ENCODE data around the gene GNLY. TPM values are rescaled to one million over a fixed set of nuclear protein-coding genes. Genes with fewer than 3 reads are reported as not detected.

Gene GNLY
- polyA plus RNA-seq, 4 donors: 0.18 to 0.74 (median 0.61) TPM

GRCh38 chr2:85681372-85681763 is 12.8 kb upstream of the GNLY start:
- DNase-seq (ENCODE audit: low read depth in 4 of 4, low spot score in 2 of 4): no peak

GRCh38 chr2:85681776-85682175 is 12.4 kb upstream of the GNLY start:
- DNase-seq (ENCODE audit: low read depth in 4 of 4, low spot score in 2 of 4): no peak

- no peak for DNase-seq (ENCODE audit: low read depth in 4 of 4, low spot score in 2 of 4)
Measured at GRCh38 chr2:85682378-85682777, 11.8 kb upstream of the GNLY start.

GRCh38 chr2:85684380-85684779 is 9.8 kb upstream of the GNLY start:
- no peak for DNase-seq (ENCODE audit: low read depth in 4 of 4, low spot score in 2 of 4)

GRCh38 chr2:85684806-85685205 is 9.4 kb upstream of the GNLY start:
- DNase-seq (ENCODE audit: low read depth in 4 of 4, low spot score in 2 of 4): no peak

- DNase-seq (ENCODE audit: low read depth in 4 of 4, low spot score in 2 of 4): no peak
Measured at GRCh38 chr2:85690932-85691331, 3.2 kb upstream of the GNLY start.

- no peak for DNase-seq (ENCODE audit: low read depth in 4 of 4, low spot score in 2 of 4)
Measured at GRCh38 chr2:85692039-85692645, 2.0 kb upstream of the GNLY start.

GRCh38 chr2:85695121-85695520 is 963 bp downstream of the GNLY start:
- DNase-seq (ENCODE audit: low read depth in 4 of 4, low spot score in 2 of 4): no peak

GRCh38 chr2:85695691-85696668 is 1.8 kb downstream of the GNLY start:
- DNase-seq (ENCODE audit: low read depth in 4 of 4, low spot score in 2 of 4): no peak

GRCh38 chr2:85697096-85697495 is 2.9 kb downstream of the GNLY start:
- DNase-seq (ENCODE audit: low read depth in 4 of 4, low spot score in 2 of 4): no peak

GRCh38 chr2:85697716-85698115 is 3.6 kb downstream of the GNLY start:
- no peak for DNase-seq (ENCODE audit: low read depth in 4 of 4, low spot score in 2 of 4)

- DNase-seq (ENCODE audit: low read depth in 4 of 4, low spot score in 2 of 4): no peak
Measured at GRCh38 chr2:85698184-85698879, 4.2 kb downstream of the GNLY start.

GRCh38 chr2:85698880-85699254 is 4.7 kb downstream of the GNLY start:
- no peak for DNase-seq (ENCODE audit: low read depth in 4 of 4, low spot score in 2 of 4)

- DNase-seq (ENCODE audit: low read depth in 4 of 4, low spot score in 2 of 4): no peak
Measured at GRCh38 chr2:85699325-85699724, 5.2 kb downstream of the GNLY start.

GRCh38 chr2:85702172-85702571 is 8.0 kb downstream of the GNLY start:
- DNase-seq (ENCODE audit: low read depth in 4 of 4, low spot score in 2 of 4): no peak

GRCh38 chr2:85702800-85703199 is 8.6 kb downstream of the GNLY start:
- no peak for DNase-seq (ENCODE audit: low read depth in 4 of 4, low spot score in 2 of 4)

- DNase-seq (ENCODE audit: low read depth in 4 of 4, low spot score in 2 of 4): no peak
Measured at GRCh38 chr2:85703329-85703728, 9.2 kb downstream of the GNLY start.

GRCh38 chr2:85704038-85704437 is 9.9 kb downstream of the GNLY start:
- DNase-seq (ENCODE audit: low read depth in 4 of 4, low spot score in 2 of 4): no peak

- no peak for DNase-seq (ENCODE audit: low read depth in 4 of 4, low spot score in 2 of 4)
Measured at GRCh38 chr2:85704800-85705679, 10.9 kb downstream of the GNLY start.

GRCh38 chr2:85705680-85706039 is 11.5 kb downstream of the GNLY start:
- no peak for DNase-seq (ENCODE audit: low read depth in 4 of 4, low spot score in 2 of 4)

- no peak for DNase-seq (ENCODE audit: low read depth in 4 of 4, low spot score in 2 of 4)
Measured at GRCh38 chr2:85706063-85706462, 11.9 kb downstream of the GNLY start.
